Cardiac fibroblast (primary cell): ENCODE measurements around the gene TEX10.

Source experiments
- DNase-seq, 2 donors: peaks; one replicate each; pipeline versions ENCODE4 v3.0.0 to v3.0.0-alpha.2; 2010; ENCODE audit warnings: low read depth in 2 of 2
- H3K4me3 ChIP-seq, 2 donors: replicated peaks in 1 of 2; 1 replicate in 1 of 2; 2 replicates in 1 of 2; pipeline ENCODE4 v1.5.1; 2011; ENCODE audit warnings: low read depth in 2 of 2, low read length in 2 of 2, mild to moderate bottlenecking in 2 of 2, moderate library complexity in 1 of 2
- TF ChIP-seq, protein P1 (sequence below): IDR thresholded peaks from one replicate; pipeline ENCODE4 v1.5.1; 2011; ENCODE audit warnings: low read depth, mild to moderate bottlenecking, low read length, inconsistent platforms

Gene TEX10

DNA sequence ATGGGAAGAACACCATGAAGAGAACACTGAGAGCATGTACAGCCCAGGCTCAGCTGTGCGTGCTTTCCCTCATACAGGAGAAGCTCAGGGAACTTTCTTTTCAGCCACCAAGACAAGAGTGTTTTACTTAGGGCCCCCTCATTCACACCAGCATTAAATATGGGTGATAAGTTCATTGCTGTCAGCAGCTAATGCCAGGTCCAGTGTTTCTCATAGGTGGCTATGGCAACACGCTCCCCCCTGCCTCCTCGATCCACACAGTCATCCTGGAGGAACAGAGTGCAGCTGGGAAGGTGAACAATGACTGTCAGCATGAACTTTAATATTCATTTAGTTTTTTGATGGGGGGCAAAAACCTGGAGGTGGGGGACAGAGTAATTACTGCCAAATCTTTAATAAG is 54.4 kb downstream of the TEX10 start:
- TF ChIP-seq, protein P1, sequence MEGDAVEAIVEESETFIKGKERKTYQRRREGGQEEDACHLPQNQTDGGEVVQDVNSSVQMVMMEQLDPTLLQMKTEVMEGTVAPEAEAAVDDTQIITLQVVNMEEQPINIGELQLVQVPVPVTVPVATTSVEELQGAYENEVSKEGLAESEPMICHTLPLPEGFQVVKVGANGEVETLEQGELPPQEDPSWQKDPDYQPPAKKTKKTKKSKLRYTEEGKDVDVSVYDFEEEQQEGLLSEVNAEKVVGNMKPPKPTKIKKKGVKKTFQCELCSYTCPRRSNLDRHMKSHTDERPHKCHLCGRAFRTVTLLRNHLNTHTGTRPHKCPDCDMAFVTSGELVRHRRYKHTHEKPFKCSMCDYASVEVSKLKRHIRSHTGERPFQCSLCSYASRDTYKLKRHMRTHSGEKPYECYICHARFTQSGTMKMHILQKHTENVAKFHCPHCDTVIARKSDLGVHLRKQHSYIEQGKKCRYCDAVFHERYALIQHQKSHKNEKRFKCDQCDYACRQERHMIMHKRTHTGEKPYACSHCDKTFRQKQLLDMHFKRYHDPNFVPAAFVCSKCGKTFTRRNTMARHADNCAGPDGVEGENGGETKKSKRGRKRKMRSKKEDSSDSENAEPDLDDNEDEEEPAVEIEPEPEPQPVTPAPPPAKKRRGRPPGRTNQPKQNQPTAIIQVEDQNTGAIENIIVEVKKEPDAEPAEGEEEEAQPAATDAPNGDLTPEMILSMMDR, result no peak
- no peak overlapping the region for H3K4me3 ChIP-seq
- DNase-seq, result no peak

DNA sequence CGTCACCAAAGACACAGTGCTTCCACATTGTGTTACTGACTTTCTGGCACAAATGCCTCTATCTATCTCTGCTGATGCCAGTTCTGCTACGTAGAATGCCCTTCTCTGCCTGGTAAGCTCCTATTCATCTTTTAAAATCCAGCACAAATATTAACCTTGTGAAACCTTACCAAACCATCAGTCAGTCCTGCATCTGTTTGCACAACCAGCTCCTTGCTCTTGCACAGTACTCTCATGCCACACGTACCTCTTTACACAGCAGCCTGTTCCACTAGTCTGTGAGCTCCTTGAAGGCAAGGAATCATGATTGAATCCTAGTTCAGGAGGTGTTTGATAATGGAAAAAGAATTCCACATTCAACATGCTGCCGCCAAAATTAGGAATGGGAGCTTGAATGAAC is 56.3 kb downstream of the TEX10 start:
- DNase-seq, result no peak
- TF ChIP-seq, protein P1, result no peak
- H3K4me3 ChIP-seq, result no peak overlapping the region

DNA sequence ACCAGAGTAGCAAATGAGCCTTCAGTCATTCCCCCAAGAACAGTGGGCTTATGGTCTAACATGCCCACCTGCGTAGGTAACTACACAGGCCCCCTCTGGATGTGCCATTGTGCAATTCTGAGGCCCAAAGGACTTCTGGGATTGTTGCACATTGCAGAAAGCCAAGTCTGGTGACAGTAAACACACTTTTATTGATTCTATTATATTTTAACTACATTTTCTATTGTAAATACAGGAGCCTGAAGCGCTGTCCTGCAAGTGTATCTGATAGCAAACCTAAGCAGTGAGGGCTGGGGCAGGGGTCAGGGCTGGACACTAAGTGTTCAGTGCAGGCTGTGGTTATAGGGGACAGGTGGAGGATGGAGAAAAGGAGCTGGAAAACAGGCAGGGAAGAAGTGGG is 57.5 kb downstream of the TEX10 start:
- no peak for DNase-seq
- no peak overlapping the region for H3K4me3 ChIP-seq
- TF ChIP-seq, protein P1, result no peak

DNA sequence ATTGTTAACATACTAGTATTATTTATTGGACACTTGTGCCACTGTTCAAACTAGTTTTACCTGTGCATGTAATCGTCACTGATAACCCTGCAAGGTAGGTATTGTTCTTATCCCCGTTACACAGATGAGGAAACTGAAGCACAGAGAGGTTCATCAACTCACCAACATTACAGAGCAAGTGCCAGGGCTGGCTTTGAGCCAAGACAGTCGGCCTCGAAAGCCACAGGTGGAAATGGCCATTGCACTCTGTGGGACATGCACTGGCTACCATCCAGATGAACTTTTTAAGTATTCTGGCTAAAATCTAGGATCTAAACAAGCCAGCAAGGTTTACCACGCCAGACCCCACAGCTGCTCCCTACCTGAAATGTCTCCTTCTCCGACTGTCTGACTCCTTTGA is 57.9 kb downstream of the TEX10 start:
- DNase-seq, result no peak
- no peak overlapping the region for H3K4me3 ChIP-seq
- TF ChIP-seq, protein P1, result no peak

DNA sequence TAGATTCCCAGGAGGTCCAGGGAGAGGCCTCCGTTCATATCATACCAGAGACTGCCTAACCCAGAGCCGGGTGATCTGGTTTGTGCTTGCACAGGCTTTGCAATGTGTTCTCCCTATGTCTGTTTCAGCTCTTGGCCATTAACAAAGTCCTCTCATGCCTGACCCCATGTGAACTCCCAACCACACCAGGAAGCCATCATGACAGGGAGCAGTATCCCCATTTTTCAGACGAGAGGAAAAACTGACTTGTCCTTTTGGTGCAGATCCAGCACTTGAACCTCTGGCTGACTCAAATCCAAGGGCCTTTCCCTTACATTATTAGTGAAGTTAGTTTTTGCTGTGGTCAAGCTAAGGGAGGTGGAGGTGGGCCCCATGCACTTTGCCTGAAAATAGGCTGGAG is 58.4 kb downstream of the TEX10 start:
- no peak overlapping the region for H3K4me3 ChIP-seq
- DNase-seq, result no peak
- TF ChIP-seq, protein P1, result no peak

DNA sequence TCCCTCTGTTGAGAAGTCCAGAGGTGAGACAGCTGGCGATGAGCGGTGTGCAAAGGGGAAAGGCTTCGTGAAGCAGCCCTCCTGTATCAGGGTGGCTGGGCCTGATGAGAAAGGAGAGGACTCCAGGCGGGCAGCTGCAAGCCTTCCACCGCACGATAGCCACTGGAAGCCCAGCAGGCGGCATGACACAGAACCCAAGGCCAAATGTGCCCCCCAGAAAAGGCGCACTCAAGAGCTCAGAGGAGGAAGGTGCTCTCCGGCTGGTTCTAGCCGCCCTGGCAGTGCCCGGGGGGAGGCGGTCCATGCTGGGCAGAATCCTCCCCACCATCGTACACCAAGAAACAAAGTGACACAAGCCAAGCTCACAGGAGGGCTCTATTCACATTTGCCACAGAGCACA is 60.3 kb downstream of the TEX10 start:
- DNase-seq, result no peak
- TF ChIP-seq, protein P1, result no peak
- no peak overlapping the region for H3K4me3 ChIP-seq

DNA sequence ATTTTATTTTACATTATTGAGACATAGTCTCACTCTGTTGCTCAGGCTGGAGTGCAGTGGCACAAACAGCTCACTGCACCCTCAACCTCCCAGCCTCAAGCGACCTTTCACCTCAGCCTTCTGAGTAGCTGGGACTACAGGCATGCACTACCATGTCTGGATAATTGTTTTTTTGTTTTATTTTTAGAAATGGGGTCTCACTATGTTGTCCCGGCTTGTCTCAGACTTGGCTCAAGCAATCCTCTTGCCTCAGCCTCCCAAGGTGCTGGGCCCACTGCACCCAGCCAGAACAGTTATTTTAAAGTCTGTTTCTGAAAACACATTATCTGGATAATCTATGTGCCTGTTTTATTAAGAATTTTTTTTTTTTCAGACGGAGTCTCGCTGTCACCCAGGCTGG is 62.0 kb downstream of the TEX10 start:
- TF ChIP-seq, protein P1, result no peak
- no peak for DNase-seq
- no peak overlapping the region for H3K4me3 ChIP-seq
